GM20000 (cell line): ENCODE results near the gene GJB3.
"Not testable (repeated sequence)": the region's sequence is repeated elsewhere in the genome, so short reads cannot be mapped to it uniquely, and the experiment has no call there.

Experiments used
- DNase-seq: peaks from one replicate; pipeline ENCODE4 v3.0.0; 2012; ENCODE audit warnings: low spot score
- TF ChIP-seq, protein P1 (sequence below): IDR thresholded peaks from 2 replicates; pipeline ENCODE4 v1.5.1; 2012; ENCODE audit warnings: mild to moderate bottlenecking, control low read depth; ENCODE audit errors: extremely low read depth, missing control alignments

The GJB3 gene

DNA sequence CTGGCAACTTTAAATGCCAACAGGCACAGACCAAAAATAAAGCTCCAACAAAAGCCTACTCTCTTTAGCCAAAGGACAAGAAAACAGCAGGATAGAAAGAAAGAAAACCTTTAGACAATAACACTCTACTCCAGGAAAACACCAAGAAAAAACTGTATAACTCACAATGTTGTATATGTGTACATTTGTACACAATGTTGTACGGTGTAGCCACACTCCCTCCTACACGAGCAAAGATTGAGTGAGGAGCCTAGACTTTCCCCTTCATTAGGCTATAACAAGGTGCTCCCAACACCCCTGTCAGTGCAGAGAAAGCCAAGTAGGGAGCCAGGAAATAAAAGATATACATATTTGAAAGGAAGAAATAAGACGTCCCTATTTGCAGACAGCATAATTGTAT lies 35.8 kb downstream of the GJB3 start:
- no peak for DNase-seq
- TF ChIP-seq, protein P1, sequence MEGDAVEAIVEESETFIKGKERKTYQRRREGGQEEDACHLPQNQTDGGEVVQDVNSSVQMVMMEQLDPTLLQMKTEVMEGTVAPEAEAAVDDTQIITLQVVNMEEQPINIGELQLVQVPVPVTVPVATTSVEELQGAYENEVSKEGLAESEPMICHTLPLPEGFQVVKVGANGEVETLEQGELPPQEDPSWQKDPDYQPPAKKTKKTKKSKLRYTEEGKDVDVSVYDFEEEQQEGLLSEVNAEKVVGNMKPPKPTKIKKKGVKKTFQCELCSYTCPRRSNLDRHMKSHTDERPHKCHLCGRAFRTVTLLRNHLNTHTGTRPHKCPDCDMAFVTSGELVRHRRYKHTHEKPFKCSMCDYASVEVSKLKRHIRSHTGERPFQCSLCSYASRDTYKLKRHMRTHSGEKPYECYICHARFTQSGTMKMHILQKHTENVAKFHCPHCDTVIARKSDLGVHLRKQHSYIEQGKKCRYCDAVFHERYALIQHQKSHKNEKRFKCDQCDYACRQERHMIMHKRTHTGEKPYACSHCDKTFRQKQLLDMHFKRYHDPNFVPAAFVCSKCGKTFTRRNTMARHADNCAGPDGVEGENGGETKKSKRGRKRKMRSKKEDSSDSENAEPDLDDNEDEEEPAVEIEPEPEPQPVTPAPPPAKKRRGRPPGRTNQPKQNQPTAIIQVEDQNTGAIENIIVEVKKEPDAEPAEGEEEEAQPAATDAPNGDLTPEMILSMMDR, result no peak

DNA sequence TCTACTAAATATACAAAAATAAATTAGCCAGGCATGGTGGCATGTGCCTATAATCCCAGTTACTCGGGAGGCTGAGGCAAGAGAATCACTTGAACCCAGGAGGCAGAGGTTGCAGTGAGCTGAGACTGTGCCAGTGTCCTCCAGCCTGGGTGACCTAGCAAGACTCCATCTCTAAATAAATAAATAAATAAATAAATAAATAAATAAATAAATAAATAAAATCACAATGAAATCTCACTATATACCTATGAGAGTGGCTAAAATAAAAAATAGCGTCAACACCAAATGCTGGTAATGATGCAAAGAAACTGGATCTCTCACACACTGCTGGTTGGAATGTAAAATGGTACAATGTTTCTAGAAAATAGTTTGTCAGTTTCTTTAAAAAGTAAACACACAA lies 37.8 kb downstream of the GJB3 start:
- not testable (repeated sequence) for DNase-seq

DNA sequence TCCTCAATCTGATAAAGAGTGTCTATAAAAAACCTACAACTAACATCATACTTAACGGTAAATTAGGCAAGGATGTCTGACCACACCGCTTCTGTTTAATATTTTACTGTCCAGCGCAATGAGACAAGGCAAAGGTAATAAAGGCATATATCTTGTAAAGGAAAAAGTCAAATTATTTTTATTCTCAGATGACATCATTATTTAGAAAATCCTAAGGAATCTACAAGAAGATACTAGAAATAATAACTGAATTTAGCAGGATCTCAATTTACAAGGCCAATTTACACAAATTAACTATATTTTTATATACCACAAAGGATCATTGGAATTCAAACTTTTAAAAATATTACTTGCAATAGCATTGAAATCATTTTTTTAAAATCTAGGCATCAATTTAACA lies 41.2 kb downstream of the GJB3 start:
- TF ChIP-seq, protein P1, result no peak
- DNase-seq, result no peak

DNA sequence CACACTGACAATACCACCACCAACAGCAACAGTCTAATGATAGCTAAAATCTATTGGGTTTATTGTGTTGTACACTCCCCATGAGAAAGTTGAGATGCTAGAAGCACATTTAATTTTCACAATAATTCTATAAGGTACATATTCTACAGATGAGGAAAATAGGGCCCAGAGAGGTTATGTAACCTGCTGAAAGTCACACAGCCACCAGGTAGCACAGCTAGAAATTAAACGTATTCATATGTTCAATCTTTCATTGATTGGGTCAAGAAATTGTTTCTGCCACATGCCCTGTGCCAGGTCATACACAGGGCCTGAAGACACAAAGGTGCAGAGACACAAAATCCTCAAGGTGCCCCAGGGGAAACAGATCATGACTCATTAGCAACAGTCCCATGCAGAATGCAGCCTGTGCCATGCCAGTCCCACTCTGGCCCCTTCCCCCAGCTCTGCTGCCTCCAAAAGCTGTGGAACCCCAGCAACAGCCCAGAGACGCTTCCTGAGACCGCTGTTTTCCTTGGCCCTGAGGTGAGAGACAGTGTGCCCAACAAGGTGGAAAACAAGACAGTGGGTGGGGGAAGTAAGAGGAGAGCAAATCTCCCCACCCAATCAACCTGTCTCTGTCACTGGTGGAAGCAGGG lies 43.9 kb downstream of the GJB3 start:
- TF ChIP-seq, protein P1, result no peak

GRCh38 chr1:34825455-34826091 lies 44.6 kb downstream of the GJB3 start:
- no peak for DNase-seq
- TF ChIP-seq, protein P1, result no peak

More for the DNA sequence above, 43.9 kb downstream of the GJB3 start:
- DNase-seq, result no peak

- no peak for DNase-seq
- TF ChIP-seq, protein P1, result no peak
Observed at GRCh38 chr1:34827341-34827941, 46.4 kb downstream of the GJB3 start.

- no peak for DNase-seq
- TF ChIP-seq, protein P1, result no peak
Observed at GRCh38 chr1:34828611-34829010, 47.6 kb downstream of the GJB3 start.
